ENCODE data around the gene ETHE1.

ETHE1 gene

GRCh38 chr19:43486412-43486811, 40.6 kb downstream of the ETHE1 start:
- no peak for DNase-seq

- no peak for DNase-seq
These were observed 41.0 kb downstream of the ETHE1 start for GRCh38 chr19:43485951-43486350.

- no peak for DNase-seq
These were observed 43.7 kb downstream of the ETHE1 start for GRCh38 chr19:43483281-43483680.

GRCh38 chr19:43482193-43482592, 44.8 kb downstream of the ETHE1 start:
- DNase-seq = no peak

GRCh38 chr19:43481701-43482100, 45.3 kb downstream of the ETHE1 start:
- DNase-seq = no peak

GRCh38 chr19:43480574-43480973, 46.4 kb downstream of the ETHE1 start:
- no peak for DNase-seq

GRCh38 chr19:43479961-43480561, 46.9 kb downstream of the ETHE1 start:
- no peak for DNase-seq

- no peak for DNase-seq
These were observed 47.8 kb downstream of the ETHE1 start for GRCh38 chr19:43479226-43479625.

- DNase-seq = no peak
These were observed 48.7 kb downstream of the ETHE1 start for GRCh38 chr19:43478323-43478722.

- DNase-seq = no peak
These were observed 50.4 kb downstream of the ETHE1 start for GRCh38 chr19:43476606-43477005.

GRCh38 chr19:43474986-43475705, 51.9 kb downstream of the ETHE1 start:
- peak; percentile 98 for DNase-seq

- DNase-seq = no peak
These were observed 52.5 kb downstream of the ETHE1 start for GRCh38 chr19:43474487-43474886.

GRCh38 chr19:43471091-43471490, 55.9 kb downstream of the ETHE1 start:
- DNase-seq = no peak

GRCh38 chr19:43470288-43470687, 56.7 kb downstream of the ETHE1 start:
- DNase-seq = peak; percentile 70

- DNase-seq = no peak
These were observed 57.9 kb downstream of the ETHE1 start for GRCh38 chr19:43469160-43469480.

- no peak for DNase-seq
These were observed 58.4 kb downstream of the ETHE1 start for GRCh38 chr19:43468354-43469159.

- no peak for DNase-seq
These were observed 59.3 kb downstream of the ETHE1 start for GRCh38 chr19:43467730-43468129.

- no peak for DNase-seq
These were observed 59.7 kb downstream of the ETHE1 start for GRCh38 chr19:43467276-43467675.

GRCh38 chr19:43466793-43467192, 60.2 kb downstream of the ETHE1 start:
- no peak for DNase-seq

GRCh38 chr19:43465468-43466120, 61.4 kb downstream of the ETHE1 start, which contains the start of gene LYPD3:
LYPD3 (minus strand) TSS chr19:43465608; CDS start chr19:43465571, 37 bp downstream.
- peak; percentile 32 for DNase-seq

GRCh38 chr19:43464134-43464775, 62.7 kb downstream of the ETHE1 start:
- DNase-seq = peak; percentile 75

- peak; percentile 100 for DNase-seq
These were observed 63.4 kb downstream of the ETHE1 start for GRCh38 chr19:43463381-43464133.

All from activated CD8-positive, alpha-beta memory T cell treated with anti-CD3 and anti-CD28 coated beads, Interleukin-2, amount 50 U/mL, for 4 hours (primary cell).